Measurements from ENCODE around the gene GSTO2. TPM values are rescaled to one million over a fixed set of nuclear protein-coding genes. Genes with fewer than 3 reads are reported as not detected.

Gene GSTO2
- total RNA-seq (ENCODE audit: unreplicated experiment), result 5.9 TPM
- long read RNA-seq, full-length matches to known transcripts, result 4 of 6 reads
- long read RNA-seq, partial matches to known transcripts, result 1 of 6 reads
- long read RNA-seq, other reads (novel, unspliced or antisense), result 1 of 6 reads

- Mint-ChIP-seq H3K27me3 (ENCODE audit: unreplicated experiment) (no peaks in the 10 kb centered on the region), H3K4me1 (ENCODE audit: unreplicated experiment) (peaks cover 5% of the 10 kb centered on the region), H3K9me3 (ENCODE audit: unreplicated experiment) (no peaks in the 10 kb centered on the region), H3K27ac (ENCODE audit: unreplicated experiment) (peak within 1 kb of the TSS; percentile 95), H3K4me3 (ENCODE audit: unreplicated experiment) (peak within 1 kb of the TSS; percentile 93), H3K36me3 (ENCODE audit: low read depth, unreplicated experiment) (peaks cover 3% of the 10 kb centered on the region)
- peak; percentile 97 for DNase-seq (ENCODE audit: low spot score)
- no peak for TF ChIP-seq CTCF (IDR thresholded peaks at IDR 0.05; ENCODE audit: unreplicated experiment)
Measured at GRCh38 chr10:104268713-104269645, at the start of gene GSTO2. GSTO2 (plus strand) TSS chr10:104269184; CDS start chr10:104274916, 5,732 bp downstream.

- Mint-ChIP-seq H3K9me3 (ENCODE audit: unreplicated experiment) (no peaks in the 10 kb centered on the region), H3K36me3 (ENCODE audit: low read depth, unreplicated experiment) (no peaks in the 10 kb centered on the region), H3K4me1 (ENCODE audit: unreplicated experiment) (no peaks in the 10 kb centered on the region), H3K27ac (ENCODE audit: unreplicated experiment) (no peak overlapping the region), H3K27me3 (ENCODE audit: unreplicated experiment) (peaks cover 4% of the 10 kb centered on the region), H3K4me3 (ENCODE audit: unreplicated experiment) (no peak overlapping the region)
- TF ChIP-seq CTCF (IDR thresholded peaks at IDR 0.05; ENCODE audit: unreplicated experiment), result no peak
- DNase-seq (ENCODE audit: low spot score), result no peak
Measured at GRCh38 chr10:104220522-104220921, 48.5 kb upstream of the GSTO2 start.

- TF ChIP-seq CTCF (IDR thresholded peaks at IDR 0.05; ENCODE audit: unreplicated experiment), result no peak
- H3K36me3 Mint-ChIP-seq (ENCODE audit: low read depth, unreplicated experiment), result no peaks in the 10 kb centered on the region
Measured at GRCh38 chr10:104223304-104223703, 45.7 kb upstream of the GSTO2 start.

GRCh38 chr10:104230490-104230889, 38.5 kb upstream of the GSTO2 start:
- no peaks in the 10 kb centered on the region for H3K9me3 Mint-ChIP-seq (ENCODE audit: unreplicated experiment)
- peaks cover 4% of the 10 kb centered on the region for H3K36me3 Mint-ChIP-seq (ENCODE audit: low read depth, unreplicated experiment)
- no peaks in the 10 kb centered on the region for H3K4me1 Mint-ChIP-seq (ENCODE audit: unreplicated experiment)
- peaks cover 7% of the 10 kb centered on the region for H3K27me3 Mint-ChIP-seq (ENCODE audit: unreplicated experiment)
- H3K4me3 Mint-ChIP-seq (ENCODE audit: unreplicated experiment), result no peak overlapping the region
- no peak overlapping the region for H3K27ac Mint-ChIP-seq (ENCODE audit: unreplicated experiment)
- TF ChIP-seq CTCF (IDR thresholded peaks at IDR 0.05; ENCODE audit: unreplicated experiment), result no peak
- no peak for DNase-seq (ENCODE audit: low spot score)

More at GRCh38 chr10:104223304-104223703, 45.7 kb upstream of the GSTO2 start:
- Mint-ChIP-seq H3K27ac (ENCODE audit: unreplicated experiment) (no peak overlapping the region), H3K27me3 (ENCODE audit: unreplicated experiment) (peaks cover 4% of the 10 kb centered on the region), H3K4me3 (ENCODE audit: unreplicated experiment) (no peak overlapping the region), H3K9me3 (ENCODE audit: unreplicated experiment) (no peaks in the 10 kb centered on the region), H3K4me1 (ENCODE audit: unreplicated experiment) (no peaks in the 10 kb centered on the region)
- DNase-seq (ENCODE audit: low spot score), result no peak

All from endothelial cell (in vitro differentiated cells).